Panc1 (cell line): ENCODE results near the gene CRISP2. TPM values are rescaled to one million over a fixed set of nuclear protein-coding genes. Genes with fewer than 3 reads are reported as not detected.

Source experiments
- ATAC-seq: fragments of 200-7000 bp; cut with Tn5 transposase; 2 replicates; pipeline ENCODE4 v1.9.1; 2020; ENCODE audit warnings: mild to moderate bottlenecking, moderate library complexity
- BruUV-seq: library from RNA; stranded (reverse); fragments of 400-500 nt; replicated peaks from 2 replicates; lab custom pipeline; 2021; lab: Mats Ljungman, UMichigan
- CTCF ChIA-PET: fragments of 300-600 bp; sonication (Branson Sonifier 250); formaldehyde crosslinking; loops from one replicate; lab custom pipeline; 2022; ENCODE audit warnings: antibody characterized with exemption; lab: Charles Lee
- POLR2A ChIA-PET: fragments of 300-600 bp; sonication (Branson Sonifier 250); formaldehyde crosslinking; loops from one replicate; lab custom pipeline; 2022; ENCODE audit warnings: antibody characterized with exemption; lab: Charles Lee
- DNase-seq: peaks from one replicate; pipeline ENCODE4 v3.0.0-alpha.2; 2010; ENCODE audit warnings: low read depth, low spot score
- H3K27ac ChIP-seq: 2 replicates; pipeline ENCODE4 v1.5.1; 2011; ENCODE audit warnings: mild to moderate bottlenecking, low read length, inconsistent platforms
- H3K27me3 ChIP-seq: fragments of 200-500 bp; sonication (Bioruptor generic); 2 replicates; pipeline ENCODE4 v1.6.0; 2014; ENCODE audit warnings: low read length, inconsistent platforms; ENCODE audit not compliant: control insufficient read depth, insufficient read depth
- H3K36me3 ChIP-seq: fragments of 200-500 bp; sonication (Bioruptor generic); 2 replicates; pipeline ENCODE4 v1.5.1; 2014; ENCODE audit warnings: inconsistent platforms, mild to moderate bottlenecking, low read length, moderate library complexity; ENCODE audit not compliant: control insufficient read depth, insufficient read depth
- H3K4me1 ChIP-seq: 2 replicates; pipeline ENCODE4 v1.5.1; 2011; ENCODE audit warnings: inconsistent platforms, mild to moderate bottlenecking, low read length, moderate library complexity; ENCODE audit not compliant: control insufficient read depth, insufficient read depth
- H3K4me3 ChIP-seq, 2 experiments: 2 replicates each; pipeline ENCODE4 v1.5.1; 2011 to 2012; ENCODE audit warnings: low read depth in 2 of 2, low read length in 2 of 2, mild to moderate bottlenecking in 2 of 2, inconsistent platforms in 1 of 2, moderate library complexity in 1 of 2
- H3K9me3 ChIP-seq: fragments of 200-500 bp; sonication (Bioruptor generic); 2 replicates; pipeline ENCODE4 v1.5.1; 2014; ENCODE audit warnings: low read depth, mild to moderate bottlenecking, inconsistent platforms, low read length, moderate library complexity; ENCODE audit not compliant: control insufficient read depth, insufficient read depth
- POLR2AphosphoS5 ChIP-seq: IDR thresholded peaks from 2 replicates; pipeline ENCODE4 v1.6.1; 2012; ENCODE audit warnings: mild to moderate bottlenecking, low read depth, low read length, moderate library complexity
- SIN3A ChIP-seq: IDR thresholded peaks from 2 replicates; pipeline ENCODE4 v1.6.1; 2012; ENCODE audit warnings: low read depth, mild to moderate bottlenecking, low read length, moderate library complexity, borderline replicate concordance; ENCODE audit not compliant: insufficient read depth
- TCF7L2 ChIP-seq: IDR thresholded peaks from 2 replicates; pipeline ENCODE4 v1.6.1; 2011; ENCODE audit warnings: mild to moderate bottlenecking, low read depth, low read length, inconsistent platforms
- in situ Hi-C: cut with HindIII; loops from 2 replicates; pipeline ENCODE4 v1.10.0; 2016; ENCODE audit warnings: low sequenced_read_pairs, low pct_unique_long_range_greater_than_20kb
- intact Hi-C: fragments of 100-400 bp; cut with micrococcal nuclease; formaldehyde crosslinking; loops from one replicate; pipeline ENCODE4 v1.10.0; 2022; ENCODE audit not compliant: unreplicated experiment
- total RNA-seq: library from RNA; stranded (reverse); gene quantifications from one replicate; pipeline ENCODE4 v1.2.1, GENCODE V29; 2021; ENCODE audit not compliant: unreplicated experiment
- TF ChIP-seq, protein P1 (sequence below): fragments of 450-650 bp; IDR thresholded peaks from 2 replicates; pipeline ENCODE4 v1.5.1; 2017; ENCODE audit warnings: mild to moderate bottlenecking
- TF ChIP-seq, protein P2 (sequence below), 2 experiments: IDR thresholded peaks; 2 replicates each; pipeline ENCODE4 v1.6.1; 2011 to 2012; ENCODE audit warnings: low read depth in 2 of 2, control low read depth in 1 of 2, low read length in 1 of 2, mild to moderate bottlenecking in 1 of 2, moderate library complexity in 1 of 2; ENCODE audit not compliant: insufficient read depth in 1 of 2

Gene CRISP2
- total RNA-seq, 1 experiment from 2014 or later: not detected

DNA sequence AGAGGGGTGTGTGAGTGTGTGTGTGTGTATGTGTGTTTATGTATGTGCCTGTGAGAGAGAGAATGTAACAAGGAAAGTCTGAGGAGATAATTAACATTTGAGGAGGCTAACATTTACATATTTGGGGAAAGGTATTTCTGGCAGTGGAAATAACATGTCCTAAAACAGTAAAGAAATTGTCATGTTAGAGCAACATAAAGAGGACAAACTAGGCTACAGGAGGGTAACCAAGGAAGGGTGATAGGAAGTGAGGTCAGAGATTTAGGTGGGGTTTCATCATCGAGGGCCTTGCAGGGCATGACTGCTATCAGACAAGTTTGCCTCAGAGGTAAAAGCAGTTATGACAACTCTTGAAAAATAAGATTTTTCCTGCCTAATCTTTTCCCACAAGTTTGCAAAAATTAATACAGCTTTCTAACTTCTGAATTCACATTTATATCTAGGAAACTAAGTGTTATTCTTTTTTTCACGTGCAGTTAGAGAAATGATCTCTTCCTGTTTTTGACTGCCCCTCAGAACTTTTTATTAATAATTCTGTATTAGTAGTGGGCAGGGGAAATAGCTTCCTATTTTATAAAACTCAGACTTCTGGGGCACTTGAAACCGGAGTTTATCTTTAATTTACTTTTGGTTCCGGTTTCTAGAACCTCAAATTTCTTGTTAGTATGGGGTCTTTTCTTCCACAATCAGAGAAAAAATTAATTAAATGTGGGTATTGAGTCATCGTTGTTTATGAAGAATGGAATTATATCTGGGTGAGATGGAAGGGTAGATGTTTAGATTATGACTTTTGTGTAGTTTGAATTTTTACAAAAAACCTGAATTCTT is 46.2 kb downstream of the CRISP2 start:
- BruUV-seq: no TSS peak
- intact Hi-C loops: no loop called here
- H3K27me3 ChIP-seq: no peaks in the 10 kb centered on the region
- no peaks in the 10 kb centered on the region for H3K36me3 ChIP-seq
- H3K4me1 ChIP-seq: no peaks in the 10 kb centered on the region
- TF ChIP-seq, protein P1, sequence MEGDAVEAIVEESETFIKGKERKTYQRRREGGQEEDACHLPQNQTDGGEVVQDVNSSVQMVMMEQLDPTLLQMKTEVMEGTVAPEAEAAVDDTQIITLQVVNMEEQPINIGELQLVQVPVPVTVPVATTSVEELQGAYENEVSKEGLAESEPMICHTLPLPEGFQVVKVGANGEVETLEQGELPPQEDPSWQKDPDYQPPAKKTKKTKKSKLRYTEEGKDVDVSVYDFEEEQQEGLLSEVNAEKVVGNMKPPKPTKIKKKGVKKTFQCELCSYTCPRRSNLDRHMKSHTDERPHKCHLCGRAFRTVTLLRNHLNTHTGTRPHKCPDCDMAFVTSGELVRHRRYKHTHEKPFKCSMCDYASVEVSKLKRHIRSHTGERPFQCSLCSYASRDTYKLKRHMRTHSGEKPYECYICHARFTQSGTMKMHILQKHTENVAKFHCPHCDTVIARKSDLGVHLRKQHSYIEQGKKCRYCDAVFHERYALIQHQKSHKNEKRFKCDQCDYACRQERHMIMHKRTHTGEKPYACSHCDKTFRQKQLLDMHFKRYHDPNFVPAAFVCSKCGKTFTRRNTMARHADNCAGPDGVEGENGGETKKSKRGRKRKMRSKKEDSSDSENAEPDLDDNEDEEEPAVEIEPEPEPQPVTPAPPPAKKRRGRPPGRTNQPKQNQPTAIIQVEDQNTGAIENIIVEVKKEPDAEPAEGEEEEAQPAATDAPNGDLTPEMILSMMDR: no peak
- TF ChIP-seq TCF7L2 (no peak), POLR2AphosphoS5 (no peak), SIN3A (no peak)
- no peak overlapping the region for H3K4me3 ChIP-seq
- POLR2A ChIA-PET: no interaction called here
- ATAC-seq (no peak), DNase-seq (no peak)
- in situ Hi-C loops: no loop called here
- H3K9me3 ChIP-seq: no peaks in the 10 kb centered on the region
- no peak overlapping the region for H3K27ac ChIP-seq
- CTCF ChIA-PET: no interaction called here

DNA sequence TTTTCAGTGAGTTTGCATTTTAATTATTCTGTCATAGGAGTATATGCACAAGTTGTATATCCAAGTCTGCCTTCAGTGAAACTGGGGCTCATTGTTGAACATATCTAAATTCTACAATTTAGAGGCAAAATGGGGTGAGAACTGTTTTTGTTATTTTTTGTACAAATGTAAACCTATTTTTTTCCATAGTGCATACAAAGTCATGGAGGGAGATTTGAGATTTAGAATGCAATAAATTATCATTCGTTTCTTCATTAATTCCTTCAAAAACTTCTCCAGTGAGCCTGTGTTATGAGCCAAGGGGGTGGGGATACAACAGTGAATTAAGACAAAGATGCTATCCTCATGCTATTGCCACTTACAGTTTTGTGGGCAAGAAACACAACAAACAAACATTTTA is 46.9 kb downstream of the CRISP2 start:
- no peak overlapping the region for H3K27ac ChIP-seq
- TF ChIP-seq POLR2AphosphoS5: no peak
- TF ChIP-seq SIN3A: no peak
- TF ChIP-seq, protein P1: no peak
- TF ChIP-seq, protein P2, sequence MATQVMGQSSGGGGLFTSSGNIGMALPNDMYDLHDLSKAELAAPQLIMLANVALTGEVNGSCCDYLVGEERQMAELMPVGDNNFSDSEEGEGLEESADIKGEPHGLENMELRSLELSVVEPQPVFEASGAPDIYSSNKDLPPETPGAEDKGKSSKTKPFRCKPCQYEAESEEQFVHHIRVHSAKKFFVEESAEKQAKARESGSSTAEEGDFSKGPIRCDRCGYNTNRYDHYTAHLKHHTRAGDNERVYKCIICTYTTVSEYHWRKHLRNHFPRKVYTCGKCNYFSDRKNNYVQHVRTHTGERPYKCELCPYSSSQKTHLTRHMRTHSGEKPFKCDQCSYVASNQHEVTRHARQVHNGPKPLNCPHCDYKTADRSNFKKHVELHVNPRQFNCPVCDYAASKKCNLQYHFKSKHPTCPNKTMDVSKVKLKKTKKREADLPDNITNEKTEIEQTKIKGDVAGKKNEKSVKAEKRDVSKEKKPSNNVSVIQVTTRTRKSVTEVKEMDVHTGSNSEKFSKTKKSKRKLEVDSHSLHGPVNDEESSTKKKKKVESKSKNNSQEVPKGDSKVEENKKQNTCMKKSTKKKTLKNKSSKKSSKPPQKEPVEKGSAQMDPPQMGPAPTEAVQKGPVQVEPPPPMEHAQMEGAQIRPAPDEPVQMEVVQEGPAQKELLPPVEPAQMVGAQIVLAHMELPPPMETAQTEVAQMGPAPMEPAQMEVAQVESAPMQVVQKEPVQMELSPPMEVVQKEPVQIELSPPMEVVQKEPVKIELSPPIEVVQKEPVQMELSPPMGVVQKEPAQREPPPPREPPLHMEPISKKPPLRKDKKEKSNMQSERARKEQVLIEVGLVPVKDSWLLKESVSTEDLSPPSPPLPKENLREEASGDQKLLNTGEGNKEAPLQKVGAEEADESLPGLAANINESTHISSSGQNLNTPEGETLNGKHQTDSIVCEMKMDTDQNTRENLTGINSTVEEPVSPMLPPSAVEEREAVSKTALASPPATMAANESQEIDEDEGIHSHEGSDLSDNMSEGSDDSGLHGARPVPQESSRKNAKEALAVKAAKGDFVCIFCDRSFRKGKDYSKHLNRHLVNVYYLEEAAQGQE (IDR thresholded peaks at IDR 0.05; ENCODE audit: insufficient read depth in 1 of 2, low read depth in 2 of 2, low read length in 1 of 2): no peak
- no peak for TF ChIP-seq TCF7L2
- ChIA-PET CTCF (no interaction called here), POLR2A (no interaction called here)
- in situ Hi-C loops (no loop called here), intact Hi-C loops (no loop called here)
- BruUV-seq: no TSS peak
- H3K27me3 ChIP-seq: no peaks in the 10 kb centered on the region
- DNase-seq (no peak), ATAC-seq (no peak)
- no peak overlapping the region for H3K4me3 ChIP-seq
- no peaks in the 10 kb centered on the region for H3K36me3 ChIP-seq
- H3K9me3 ChIP-seq: no peaks in the 10 kb centered on the region
- no peaks in the 10 kb centered on the region for H3K4me1 ChIP-seq
